NCI-H2196 treated with DMSO at 0.1 percent for 48 hours (cell line): ENCODE data around the gene MPP1.
"Not testable (repeated sequence)": the region's sequence is repeated elsewhere in the genome, so short reads cannot be mapped to it uniquely, and the experiment has no call there.

Experiments used
- DNase-seq: peaks from one replicate; lab custom pipeline; 2025; ENCODE audit not compliant: unreplicated experiment; lab: John Stamatoyannopoulos, UW

MPP1 gene

GRCh38 chrX:154804957-154805695 lies at the start of gene MPP1:
Gene MPP1 (minus strand): TSS chrX:154805485. CDS start chrX:154805373, 112 bp downstream.
- DNase-seq, result no peak

GRCh38 chrX:154850957-154851611 lies 45.8 kb upstream of the MPP1 start:
- DNase-seq, result no peak

- DNase-seq, result peak; percentile 0
Observed at GRCh38 chrX:154840856-154841255, 35.6 kb upstream of the MPP1 start.

DNA sequence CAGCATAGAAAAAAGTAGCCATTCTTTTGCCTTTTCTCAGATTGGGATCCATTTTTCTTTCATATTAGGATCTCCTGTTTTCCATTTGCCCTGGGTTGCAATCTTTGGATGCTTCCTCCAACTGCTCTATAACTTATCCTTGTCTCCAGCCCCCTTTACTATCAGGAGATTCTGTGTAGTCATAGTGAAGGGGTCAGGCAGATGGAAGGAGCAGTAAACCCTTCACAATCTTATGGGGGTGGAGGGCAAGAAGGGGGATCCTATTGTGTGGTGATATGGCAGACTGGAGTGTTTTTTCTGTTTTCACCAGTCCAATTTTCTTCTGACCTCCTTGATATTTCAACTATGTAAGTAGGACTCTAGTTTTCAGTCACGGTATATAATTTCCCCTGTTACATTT lies 30.9 kb upstream of the MPP1 start:
- DNase-seq, result no peak

- no peak for DNase-seq
Observed at GRCh38 chrX:154834562-154834961, 29.3 kb upstream of the MPP1 start, which contains the start of gene SMIM9. Gene SMIM9 (minus strand): TSS chrX:154834662. CDS start chrX:154830856, 3,806 bp downstream.

DNA sequence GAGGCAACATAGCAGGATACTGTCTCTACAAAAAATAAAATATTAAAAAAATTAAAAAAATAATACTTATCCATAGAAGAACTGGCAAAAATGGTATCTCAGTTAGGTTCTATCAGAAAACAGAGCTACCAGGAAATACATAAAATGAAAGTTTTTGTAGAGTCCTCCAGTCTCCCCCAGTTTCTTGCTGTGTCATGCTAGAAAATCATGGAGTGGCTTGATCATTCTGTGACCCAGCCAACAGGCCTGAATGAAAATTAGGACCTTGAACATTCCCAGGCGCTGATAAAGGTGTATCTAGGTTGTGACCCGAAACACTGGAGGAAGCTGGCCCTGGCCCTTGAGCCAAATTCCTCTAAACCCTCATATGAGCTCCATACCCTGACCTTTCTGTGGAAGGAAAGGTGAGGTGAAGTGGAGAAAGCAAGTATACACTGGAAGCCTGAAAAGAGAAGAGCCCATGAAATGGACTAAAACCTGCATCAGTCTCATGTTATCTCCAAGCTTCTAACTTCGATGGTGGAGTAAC lies 28.5 kb upstream of the MPP1 start:
- DNase-seq, result no peak

- no peak for DNase-seq
Observed at GRCh38 chrX:154829926-154830442, 24.7 kb upstream of the MPP1 start.

GRCh38 chrX:154829134-154829533 lies 23.8 kb upstream of the MPP1 start:
- DNase-seq, result no peak

- no peak for DNase-seq
Observed at GRCh38 chrX:154828016-154828408, 22.7 kb upstream of the MPP1 start.

GRCh38 chrX:154827194-154828015 lies 22.1 kb upstream of the MPP1 start:
- no peak for DNase-seq

DNA sequence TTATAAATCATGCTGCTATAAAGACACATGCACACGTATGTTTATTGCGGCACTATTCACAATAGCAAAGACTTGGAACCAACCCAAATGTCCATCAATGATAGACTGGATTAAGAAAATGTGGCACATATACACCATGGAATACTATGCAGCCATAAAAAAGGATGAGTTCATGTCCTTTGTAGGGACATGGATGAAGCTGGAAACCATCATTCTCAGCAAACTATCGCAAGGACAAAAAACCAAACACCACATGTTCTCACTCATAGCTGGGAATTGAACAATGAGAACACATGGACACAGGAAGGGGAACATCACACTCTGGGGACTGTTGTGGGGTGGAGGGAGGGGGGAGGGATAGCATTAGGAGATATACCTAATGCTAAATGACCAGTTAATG lies 20.3 kb upstream of the MPP1 start:
- not testable (repeated sequence) for DNase-seq

- no peak for DNase-seq
Observed at GRCh38 chrX:154824638-154825037, 19.4 kb upstream of the MPP1 start.

- DNase-seq, result no peak
Observed at GRCh38 chrX:154822029-154822428, 16.7 kb upstream of the MPP1 start.

DNA sequence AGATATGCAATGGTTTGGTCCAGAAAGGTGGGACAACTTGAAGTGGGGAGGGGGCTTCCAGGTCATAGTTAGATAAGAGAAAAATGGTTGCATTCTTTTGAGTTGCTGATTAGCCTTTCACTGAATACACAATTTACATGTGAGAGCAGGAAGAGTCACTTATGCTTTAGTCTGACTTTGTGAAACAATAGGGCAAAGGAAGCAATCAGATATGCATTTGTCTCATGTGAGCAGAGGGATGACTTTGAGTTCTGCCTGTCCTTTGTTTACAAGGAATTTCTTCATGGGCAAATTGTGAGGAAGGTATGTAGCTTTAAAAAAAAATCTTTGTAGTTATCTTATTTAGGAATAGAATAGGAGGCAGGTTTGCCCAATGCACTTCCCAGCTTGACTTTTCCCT lies 16.2 kb upstream of the MPP1 start:
- DNase-seq, result no peak

GRCh38 chrX:154819771-154820341 lies 14.6 kb upstream of the MPP1 start:
- DNase-seq, result no peak

GRCh38 chrX:154818916-154819770 lies 13.9 kb upstream of the MPP1 start:
- no peak for DNase-seq

DNA sequence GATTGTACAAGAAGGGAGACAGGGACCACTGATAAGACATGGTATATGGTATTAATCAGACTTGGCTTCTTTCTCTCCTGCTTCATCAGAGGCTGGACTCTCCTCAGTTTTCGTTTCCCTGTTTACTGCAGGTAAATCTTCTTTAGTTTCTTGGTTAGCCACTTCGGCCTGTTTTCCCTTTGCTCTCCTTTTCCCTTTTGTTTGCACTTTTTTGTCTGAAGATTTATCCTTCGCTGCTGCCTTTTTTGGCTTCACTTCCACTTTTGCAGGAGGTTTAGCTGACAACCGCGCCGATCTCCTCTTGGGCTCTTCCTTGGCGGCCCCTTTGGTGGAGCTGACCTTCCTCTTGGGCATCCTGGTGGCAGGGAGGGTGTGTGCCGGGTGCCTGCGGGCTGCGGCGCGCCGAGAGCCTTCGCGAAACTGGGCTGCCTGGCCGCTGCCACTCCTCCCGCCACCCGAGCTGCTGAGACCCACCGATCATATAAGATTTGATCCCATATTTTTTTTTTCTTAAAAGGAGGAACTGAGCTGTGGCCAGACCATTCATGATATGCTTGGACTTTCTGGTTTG lies 11.8 kb upstream of the MPP1 start:
- not testable (repeated sequence) for DNase-seq

DNA sequence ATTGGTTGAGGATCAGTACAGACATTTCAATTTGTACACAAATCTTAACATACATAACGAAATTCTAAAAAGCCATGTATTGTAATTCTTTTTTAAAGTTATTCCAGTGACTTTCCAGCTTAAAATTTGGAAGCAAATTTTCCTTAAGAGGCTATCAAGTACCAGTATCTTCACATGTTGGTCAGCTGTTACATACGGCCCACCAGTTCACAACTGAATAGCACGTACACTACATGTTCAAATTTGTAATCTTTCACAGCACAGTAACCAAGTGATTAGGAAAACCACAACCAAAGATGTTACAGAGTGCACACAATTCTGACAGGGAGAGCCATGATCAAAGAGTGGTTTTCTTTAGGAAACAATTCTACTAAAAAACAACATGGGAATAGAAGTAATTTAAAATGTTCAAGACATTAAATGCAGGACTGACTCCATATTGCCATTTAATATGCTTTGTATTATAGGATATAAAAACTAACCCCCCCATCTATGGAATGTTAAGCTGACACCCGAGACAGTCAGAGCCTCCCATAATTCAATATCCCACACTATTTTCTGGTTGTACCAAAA lies 11.1 kb upstream of the MPP1 start:
- DNase-seq, result not testable (repeated sequence)

DNA sequence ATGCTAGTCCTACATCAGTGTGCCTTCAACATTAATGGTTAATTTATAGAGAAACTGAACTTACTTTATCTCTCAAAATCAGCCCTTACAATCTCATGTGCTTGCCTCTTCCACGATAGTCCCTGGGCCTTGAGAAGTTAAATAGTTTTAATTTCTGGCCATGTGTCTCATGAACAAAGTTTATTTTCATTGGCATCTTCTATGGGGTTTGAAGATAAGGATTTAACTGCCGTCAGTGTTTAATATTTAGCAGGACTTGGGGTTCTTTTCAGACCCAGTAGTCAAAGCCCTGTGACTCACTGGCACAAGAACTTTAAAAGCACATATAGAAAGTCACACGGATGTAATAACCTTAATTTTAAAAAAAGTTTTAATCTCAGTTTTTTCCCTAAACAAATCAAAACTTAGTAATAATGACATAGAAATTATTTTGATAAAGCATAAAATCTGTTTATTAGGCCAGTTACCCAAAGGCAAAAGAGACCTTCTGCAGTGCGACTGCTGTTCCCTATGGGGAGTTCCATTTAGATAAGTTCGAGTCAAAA lies 10.1 kb upstream of the MPP1 start:
- no peak for DNase-seq
